Measurements from ENCODE around the gene SEC24C.
"Not testable (repeated sequence)": the region's sequence is repeated elsewhere in the genome, so short reads cannot be mapped to it uniquely, and the experiment has no call there.

SEC24C gene

GRCh38 chr10:73723516-73723915 is 20.7 kb upstream of the SEC24C start:
- H3K27me3 ChIP-seq (ENCODE audit: insufficient read depth, poor library complexity, severe bottlenecking) = no peaks in the 10 kb centered on the region
- no peak for DNase-seq (ENCODE audit: low read depth in 1 of 2, low spot score in 1 of 2)
- no peak overlapping the region for H3K27ac ChIP-seq (replicated peaks)
- H3K4me3 ChIP-seq (replicated peaks; ENCODE audit: insufficient read depth, low read length) = no peak overlapping the region
- no peak for TF ChIP-seq SPI1 (IDR thresholded peaks at IDR 0.05; ENCODE audit: borderline replicate concordance, low read depth)
- TF ChIP-seq POLR2AphosphoS5 (IDR thresholded peaks at IDR 0.05; ENCODE audit: low read depth) = no peak

GRCh38 chr10:73729781-73730152 is 14.4 kb upstream of the SEC24C start:
- H3K27me3 ChIP-seq (ENCODE audit: insufficient read depth, poor library complexity, severe bottlenecking) = not testable (repeated sequence)
- Histone ChIP-seq H3K27ac (replicated peaks) (peak overlapping the region; percentile 90), H3K4me3 (replicated peaks; ENCODE audit: insufficient read depth, low read length) (peak overlapping the region; percentile 85)
- peak in 1 of 2 experiments; percentile 49 for DNase-seq (ENCODE audit: low read depth in 1 of 2, low spot score in 1 of 2)

GRCh38 chr10:73730153-73730906 is 13.8 kb upstream of the SEC24C start:
- H3K4me3 ChIP-seq (replicated peaks; ENCODE audit: insufficient read depth, low read length) = peak overlapping the region; percentile 85
- peak; percentile 60 to 95 for DNase-seq (ENCODE audit: low read depth in 1 of 2, low spot score in 1 of 2)
- H3K27ac ChIP-seq (replicated peaks) = peak overlapping the region; percentile 90
- TF ChIP-seq SPI1 (IDR thresholded peaks at IDR 0.05; ENCODE audit: borderline replicate concordance, low read depth) (peak; percentile 9; the same call in 1 of the 2 replicates), POLR2AphosphoS5 (IDR thresholded peaks at IDR 0.05; ENCODE audit: low read depth) (peak; percentile 94), GABPA (IDR thresholded peaks at IDR 0.05; ENCODE audit: low read depth) (peak; percentile 100), REST (IDR thresholded peaks at IDR 0.05; ENCODE audit: insufficient replicate concordance, low read depth) (peak; percentile 68), CTCF (IDR thresholded peaks at IDR 0.05; ENCODE audit: insufficient read depth, low read length) (no peak)
- H3K27me3 ChIP-seq (ENCODE audit: insufficient read depth, poor library complexity, severe bottlenecking) = no peaks in the 10 kb centered on the region

- Histone ChIP-seq H3K27me3 (ENCODE audit: insufficient read depth, poor library complexity, severe bottlenecking) (no peaks in the 10 kb centered on the region), H3K4me3 (replicated peaks; ENCODE audit: insufficient read depth, low read length) (no peak overlapping the region; the same call in 1 of the 2 replicates), H3K27ac (replicated peaks) (no peak overlapping the region)
- TF ChIP-seq POLR2AphosphoS5 (IDR thresholded peaks at IDR 0.05; ENCODE audit: low read depth) (no peak), CTCF (IDR thresholded peaks at IDR 0.05; ENCODE audit: insufficient read depth, low read length) (no peak), SPI1 (IDR thresholded peaks at IDR 0.05; ENCODE audit: borderline replicate concordance, low read depth) (no peak), GABPA (IDR thresholded peaks at IDR 0.05; ENCODE audit: low read depth) (no peak), REST (IDR thresholded peaks at IDR 0.05; ENCODE audit: insufficient replicate concordance, low read depth) (no peak)
- no peak for DNase-seq (ENCODE audit: low read depth in 1 of 2, low spot score in 1 of 2)
These were observed 12.4 kb upstream of the SEC24C start for GRCh38 chr10:73731588-73732375.

All from HL-60 (cell line).